ENCODE measurements around the gene FBXO2.
"Not testable (repeated sequence)": the region's sequence is repeated elsewhere in the genome, so short reads cannot be mapped to it uniquely, and the experiment has no call there.

Gene FBXO2

DNA sequence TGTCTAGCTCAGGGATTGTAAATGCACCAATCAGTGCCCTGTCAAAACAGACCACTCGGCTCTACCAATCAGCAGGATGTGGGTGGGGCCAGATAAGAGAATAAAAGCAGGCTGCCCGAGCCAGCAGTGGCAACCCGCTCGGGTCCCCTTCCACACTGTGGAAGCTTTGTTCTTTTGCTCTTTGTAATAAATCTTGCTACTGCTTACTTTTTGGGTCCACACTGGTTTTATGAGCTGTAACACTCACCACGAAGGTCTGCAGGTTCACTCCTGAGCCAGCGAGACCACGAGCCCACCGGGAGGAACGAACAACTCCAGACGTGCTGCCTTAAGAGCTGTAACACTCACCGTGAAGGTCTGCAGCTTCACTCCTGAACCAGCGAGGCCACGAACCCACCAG, 44.9 kb downstream of the FBXO2 start:
- H3K36me3 Mint-ChIP-seq (ENCODE audit: insufficient read depth); ATAC-seq (replicated peaks; ENCODE audit: extremely low read depth, poor library complexity, severe bottlenecking); H3K4me1 Mint-ChIP-seq; H3K4me3 Mint-ChIP-seq; H3K9me3 Mint-ChIP-seq; DNase-seq (ENCODE audit: low spot score in 2 of 2); H3K27ac Mint-ChIP-seq (ENCODE audit: low read depth): not testable (repeated sequence)
- peaks cover 44% of the 10 kb centered on the region for H3K27me3 Mint-ChIP-seq

DNA sequence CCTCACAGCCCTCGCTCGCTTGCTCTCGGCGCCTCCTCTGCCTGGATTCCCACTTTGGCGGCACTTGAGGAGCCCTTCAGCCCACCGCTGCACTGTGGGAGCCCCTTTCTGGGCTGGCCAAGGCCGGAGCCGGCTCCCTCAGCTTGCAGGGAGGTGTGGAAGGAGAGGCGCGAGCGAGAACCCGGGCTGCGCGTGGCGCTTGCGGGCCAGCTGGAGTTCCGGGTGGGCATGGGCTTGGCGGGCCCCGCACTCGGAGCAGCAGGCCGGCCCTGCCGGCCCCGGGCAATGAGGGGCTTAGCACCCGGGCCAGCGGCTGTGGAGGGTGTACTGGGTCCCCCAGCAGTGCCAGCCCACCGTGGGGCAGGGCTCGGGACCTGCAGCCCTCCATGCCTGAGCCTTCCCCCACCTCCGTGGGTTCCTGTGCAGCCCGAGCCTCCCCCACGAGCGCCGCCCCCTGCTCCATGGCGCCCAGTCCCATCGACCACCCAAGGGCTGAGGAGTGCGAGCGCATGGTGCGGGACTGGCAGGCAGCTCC, 45.6 kb downstream of the FBXO2 start:
- not testable (repeated sequence) for DNase-seq (ENCODE audit: low spot score in 2 of 2); H3K27ac Mint-ChIP-seq (ENCODE audit: low read depth); ATAC-seq (replicated peaks; ENCODE audit: extremely low read depth, poor library complexity, severe bottlenecking); H3K4me1 Mint-ChIP-seq; H3K4me3 Mint-ChIP-seq; H3K9me3 Mint-ChIP-seq; H3K36me3 Mint-ChIP-seq (ENCODE audit: insufficient read depth)
- H3K27me3 Mint-ChIP-seq = peaks cover 37% of the 10 kb centered on the region

DNA sequence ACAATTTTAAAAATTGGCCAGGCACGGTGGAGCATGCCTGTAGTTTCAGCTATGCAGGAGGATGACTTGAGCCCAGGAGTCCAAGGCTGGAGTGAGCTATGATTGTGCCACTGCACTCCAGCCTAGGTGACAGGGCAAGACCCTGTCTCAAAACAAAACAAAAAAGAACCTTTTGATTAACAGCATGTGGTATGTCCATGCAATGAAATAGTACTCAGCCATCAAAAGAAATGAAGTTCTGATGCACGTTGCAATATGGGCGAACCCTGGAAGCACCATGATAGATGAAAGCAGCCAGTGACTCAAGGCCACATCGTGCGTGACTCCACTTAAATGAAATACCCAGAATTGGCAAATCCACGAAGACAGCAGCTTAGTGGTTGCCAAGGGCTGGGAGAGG, 47.5 kb downstream of the FBXO2 start:
- peaks cover 41% of the 10 kb centered on the region for H3K27me3 Mint-ChIP-seq
- H3K9me3 Mint-ChIP-seq = no peaks in the 10 kb centered on the region
- H3K4me1 Mint-ChIP-seq = no peaks in the 10 kb centered on the region
- no peak overlapping the region for H3K4me3 Mint-ChIP-seq
- ATAC-seq (replicated peaks; ENCODE audit: extremely low read depth, poor library complexity, severe bottlenecking) (no peak), DNase-seq (ENCODE audit: low spot score in 2 of 2) (no peak)
- H3K36me3 Mint-ChIP-seq (ENCODE audit: insufficient read depth) = no peaks in the 10 kb centered on the region
- H3K27ac Mint-ChIP-seq (ENCODE audit: low read depth) = no peak overlapping the region

GRCh38 chr1:11602981-11603380, 51.2 kb downstream of the FBXO2 start:
- peaks cover 65% of the 10 kb centered on the region for H3K27me3 Mint-ChIP-seq
- no peak overlapping the region for H3K27ac Mint-ChIP-seq (ENCODE audit: low read depth)
- H3K4me1 Mint-ChIP-seq = no peaks in the 10 kb centered on the region
- DNase-seq (ENCODE audit: low spot score in 2 of 2) = no peak
- H3K9me3 Mint-ChIP-seq = no peaks in the 10 kb centered on the region
- no peaks in the 10 kb centered on the region for H3K36me3 Mint-ChIP-seq (ENCODE audit: insufficient read depth)
- no peak overlapping the region for H3K4me3 Mint-ChIP-seq
- ATAC-seq (replicated peaks; ENCODE audit: extremely low read depth, poor library complexity, severe bottlenecking) = no peak

DNA sequence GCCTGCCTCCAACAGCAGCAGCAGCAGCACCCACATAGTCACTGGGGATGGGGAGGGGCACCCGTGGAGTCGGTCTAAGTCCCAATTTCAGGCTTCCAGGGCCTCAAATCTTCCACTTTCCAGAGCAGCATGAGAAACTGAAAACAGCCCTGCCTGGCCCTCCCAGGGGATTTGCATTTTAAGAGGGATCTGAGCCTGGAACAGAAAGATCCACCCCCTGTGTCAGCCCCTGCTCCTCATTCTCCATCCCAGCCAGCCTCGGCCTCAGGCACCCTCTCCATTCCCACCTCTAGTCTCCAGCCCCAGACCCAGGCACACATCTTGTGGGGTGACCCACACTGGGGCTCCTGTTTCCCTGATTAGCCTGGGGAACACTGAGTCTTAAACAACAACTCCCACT, 51.8 kb downstream of the FBXO2 start:
- no peaks in the 10 kb centered on the region for H3K9me3 Mint-ChIP-seq

DNA sequence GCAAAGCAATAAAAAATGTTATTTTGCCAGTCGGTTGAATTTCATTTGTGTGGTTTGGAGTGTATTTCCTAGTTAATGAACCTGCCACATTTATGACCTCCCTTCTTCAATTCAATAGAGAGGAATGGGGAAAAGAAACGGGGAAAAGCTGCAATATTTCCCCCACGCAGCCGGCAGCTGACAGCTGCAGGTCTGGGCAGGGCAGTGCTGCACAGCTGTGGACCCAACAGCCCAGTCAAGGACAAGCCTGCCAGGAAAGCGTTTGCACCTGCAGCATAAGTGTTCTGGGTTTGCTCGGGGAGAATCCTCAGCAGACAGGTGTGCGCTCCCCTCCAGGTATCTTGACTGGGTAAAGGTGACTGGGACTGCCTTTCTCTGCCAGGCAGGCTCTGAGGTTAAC, 53.4 kb downstream of the FBXO2 start:
- H3K27me3 Mint-ChIP-seq = peaks cover 70% of the 10 kb centered on the region
- no peak for ATAC-seq (replicated peaks; ENCODE audit: extremely low read depth, poor library complexity, severe bottlenecking)
- no peak overlapping the region for H3K4me3 Mint-ChIP-seq
- H3K36me3 Mint-ChIP-seq (ENCODE audit: insufficient read depth) = no peaks in the 10 kb centered on the region
- no peak for DNase-seq (ENCODE audit: low spot score in 2 of 2)
- H3K27ac Mint-ChIP-seq (ENCODE audit: low read depth) = no peak overlapping the region
- H3K4me1 Mint-ChIP-seq = no peaks in the 10 kb centered on the region
- no peaks in the 10 kb centered on the region for H3K9me3 Mint-ChIP-seq

More for the DNA sequence above, 51.8 kb downstream of the FBXO2 start:
- Mint-ChIP-seq H3K36me3 (ENCODE audit: insufficient read depth) (no peaks in the 10 kb centered on the region), H3K4me1 (no peaks in the 10 kb centered on the region), H3K27me3 (peaks cover 69% of the 10 kb centered on the region), H3K4me3 (no peak overlapping the region), H3K27ac (ENCODE audit: low read depth) (no peak overlapping the region)
- ATAC-seq (replicated peaks; ENCODE audit: extremely low read depth, poor library complexity, severe bottlenecking) (no peak), DNase-seq (ENCODE audit: low spot score in 2 of 2) (no peak)

DNA sequence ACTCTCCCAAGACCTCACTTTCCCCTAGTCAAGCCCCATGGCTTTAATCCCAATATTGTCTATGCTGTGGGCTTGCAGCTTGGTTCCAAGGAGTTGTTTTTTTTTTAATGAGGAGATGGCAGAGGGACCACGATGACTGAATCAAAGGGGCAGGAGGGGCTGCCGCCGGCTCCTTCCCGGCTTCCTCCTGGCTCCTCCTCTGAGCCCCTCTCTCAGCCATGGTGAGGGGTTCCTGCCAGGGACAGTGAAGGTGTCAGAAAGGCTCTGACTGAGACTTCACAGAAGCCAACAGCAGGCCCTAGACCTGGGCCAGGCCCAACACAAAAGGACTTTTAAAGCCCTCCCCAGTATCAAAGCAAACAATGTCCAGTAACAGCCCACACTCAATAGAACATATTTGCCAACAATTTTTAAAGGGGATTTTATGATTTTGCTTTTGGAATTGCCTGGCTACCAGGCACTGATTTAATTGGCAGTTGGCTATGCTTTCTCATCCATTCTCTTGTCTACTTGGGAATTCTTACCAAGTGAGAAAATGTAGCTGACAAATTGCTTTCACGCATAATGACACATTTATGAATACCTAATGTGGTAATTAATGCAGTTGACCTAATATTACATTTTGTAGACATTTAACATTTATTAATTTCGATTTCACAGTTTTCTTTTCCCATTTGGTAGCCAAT, 54.2 kb downstream of the FBXO2 start:
- Mint-ChIP-seq H3K9me3 (no peaks in the 10 kb centered on the region), H3K27ac (ENCODE audit: low read depth) (no peak overlapping the region), H3K4me1 (no peaks in the 10 kb centered on the region), H3K4me3 (no peak overlapping the region), H3K36me3 (ENCODE audit: insufficient read depth) (no peaks in the 10 kb centered on the region), H3K27me3 (peaks cover 72% of the 10 kb centered on the region)
- DNase-seq (ENCODE audit: low spot score in 2 of 2) = no peak
- ATAC-seq (replicated peaks; ENCODE audit: extremely low read depth, poor library complexity, severe bottlenecking) = no peak

GRCh38 chr1:11598461-11598860, 55.8 kb downstream of the FBXO2 start:
- peaks cover 87% of the 10 kb centered on the region for H3K27me3 Mint-ChIP-seq
- H3K36me3 Mint-ChIP-seq (ENCODE audit: insufficient read depth) = no peaks in the 10 kb centered on the region
- no peaks in the 10 kb centered on the region for H3K4me1 Mint-ChIP-seq
- DNase-seq (ENCODE audit: low spot score in 2 of 2) (no peak), ATAC-seq (replicated peaks; ENCODE audit: extremely low read depth, poor library complexity, severe bottlenecking) (no peak)
- no peak overlapping the region for H3K27ac Mint-ChIP-seq (ENCODE audit: low read depth)
- H3K9me3 Mint-ChIP-seq = no peaks in the 10 kb centered on the region
- no peak overlapping the region for H3K4me3 Mint-ChIP-seq

Measured in central memory CD8-positive, alpha-beta T cell (primary cell).